Measurements from ENCODE around the gene TMEM222. TPM values are rescaled to one million over a fixed set of nuclear protein-coding genes. Genes with fewer than 3 reads are reported as not detected.

The TMEM222 gene
- total RNA-seq, 1 donor from 2014 or later = 43.5 TPM

DNA sequence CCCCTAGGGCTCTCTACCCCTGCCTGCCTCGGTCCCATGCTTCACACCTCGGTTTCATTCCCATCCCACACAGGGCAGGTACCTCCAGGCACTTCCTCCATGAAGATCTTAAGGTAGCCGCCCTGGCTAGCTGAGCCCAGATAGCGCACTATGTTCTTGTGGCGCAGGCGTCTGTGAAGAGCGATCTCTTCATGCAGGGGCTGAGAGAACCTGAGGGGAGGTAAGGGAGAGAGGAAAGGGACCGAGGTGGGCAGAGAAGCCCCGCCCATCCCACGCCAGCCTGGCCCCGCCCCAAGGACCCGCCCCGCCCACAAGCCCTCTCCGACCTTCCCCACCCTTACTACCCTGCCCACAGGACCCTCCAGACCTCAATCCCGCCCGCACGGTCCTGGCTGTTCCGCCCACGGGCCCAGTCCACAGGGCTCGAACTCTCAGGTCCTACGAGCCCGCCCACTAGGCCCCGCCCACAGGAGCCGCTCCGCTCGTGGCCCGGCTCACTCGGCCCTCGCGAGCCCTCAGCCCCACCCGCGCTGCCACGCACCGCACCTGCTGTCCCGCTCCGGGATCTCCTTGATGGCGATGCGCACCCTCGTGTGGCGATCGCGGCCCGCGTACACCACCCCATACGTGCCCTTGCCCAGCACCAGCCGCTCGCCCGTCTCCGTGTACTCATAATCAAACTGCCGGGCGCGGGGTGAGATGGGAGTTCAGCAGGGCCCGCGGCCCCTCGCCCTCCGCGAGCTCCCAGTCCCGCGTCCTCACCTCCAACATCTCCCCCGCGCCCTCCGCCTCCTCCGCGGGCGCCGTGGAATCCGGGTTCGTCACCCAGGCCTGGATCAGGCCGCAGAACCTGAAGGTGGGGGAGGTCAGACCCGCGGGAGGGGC, 38.4 kb downstream of the TMEM222 start:
- TF ChIP-seq CTCF (IDR thresholded peaks at IDR 0.05; ENCODE audit: unreplicated experiment) = no peak
- peak overlapping the region; percentile 87 for H3K4me3 Mint-ChIP-seq (ENCODE audit: unreplicated experiment)
- H3K9me3 Mint-ChIP-seq (ENCODE audit: unreplicated experiment) = no peaks in the 10 kb centered on the region
- H3K27me3 Mint-ChIP-seq (ENCODE audit: unreplicated experiment) = peaks cover 23% of the 10 kb centered on the region
- peaks cover 18% of the 10 kb centered on the region for H3K4me1 Mint-ChIP-seq (ENCODE audit: unreplicated experiment)
- no peak overlapping the region for H3K27ac Mint-ChIP-seq (ENCODE audit: unreplicated experiment)
- peaks cover 30% of the 10 kb centered on the region for H3K36me3 Mint-ChIP-seq (ENCODE audit: low read depth, unreplicated experiment)
- DNase-seq (ENCODE audit: low spot score) = no peak

DNA sequence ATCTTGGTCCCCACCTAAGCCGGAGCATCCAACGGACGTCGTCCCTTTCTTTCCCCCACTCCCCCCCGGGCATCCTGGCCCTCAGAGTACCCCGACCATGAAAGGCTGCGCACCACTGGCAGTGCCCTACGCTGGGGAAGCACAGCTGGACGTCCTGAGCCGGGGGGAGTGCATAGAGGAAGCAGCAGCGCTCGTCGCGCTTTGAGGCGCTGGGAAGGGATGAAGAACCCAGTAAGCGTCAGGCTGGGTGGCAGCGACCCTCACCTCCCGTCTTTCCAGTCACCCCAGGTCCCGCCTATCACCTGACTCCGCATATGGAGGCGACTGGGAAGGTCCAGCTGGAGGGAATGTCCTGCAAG, 39.1 kb downstream of the TMEM222 start:
- no peak for DNase-seq (ENCODE audit: low spot score)
- Mint-ChIP-seq H3K27ac (ENCODE audit: unreplicated experiment) (no peak overlapping the region), H3K9me3 (ENCODE audit: unreplicated experiment) (no peaks in the 10 kb centered on the region), H3K36me3 (ENCODE audit: low read depth, unreplicated experiment) (peaks cover 26% of the 10 kb centered on the region), H3K4me1 (ENCODE audit: unreplicated experiment) (peaks cover 18% of the 10 kb centered on the region), H3K27me3 (ENCODE audit: unreplicated experiment) (peaks cover 23% of the 10 kb centered on the region), H3K4me3 (ENCODE audit: unreplicated experiment) (no peak overlapping the region)
- no peak for TF ChIP-seq CTCF (IDR thresholded peaks at IDR 0.05; ENCODE audit: unreplicated experiment)

- H3K27me3 Mint-ChIP-seq (ENCODE audit: unreplicated experiment) = peaks cover 23% of the 10 kb centered on the region
- no peaks in the 10 kb centered on the region for H3K9me3 Mint-ChIP-seq (ENCODE audit: unreplicated experiment)
- H3K27ac Mint-ChIP-seq (ENCODE audit: unreplicated experiment) = no peak overlapping the region
Measured at GRCh38 chr1:27361553-27361952, 39.6 kb downstream of the TMEM222 start.

DNA sequence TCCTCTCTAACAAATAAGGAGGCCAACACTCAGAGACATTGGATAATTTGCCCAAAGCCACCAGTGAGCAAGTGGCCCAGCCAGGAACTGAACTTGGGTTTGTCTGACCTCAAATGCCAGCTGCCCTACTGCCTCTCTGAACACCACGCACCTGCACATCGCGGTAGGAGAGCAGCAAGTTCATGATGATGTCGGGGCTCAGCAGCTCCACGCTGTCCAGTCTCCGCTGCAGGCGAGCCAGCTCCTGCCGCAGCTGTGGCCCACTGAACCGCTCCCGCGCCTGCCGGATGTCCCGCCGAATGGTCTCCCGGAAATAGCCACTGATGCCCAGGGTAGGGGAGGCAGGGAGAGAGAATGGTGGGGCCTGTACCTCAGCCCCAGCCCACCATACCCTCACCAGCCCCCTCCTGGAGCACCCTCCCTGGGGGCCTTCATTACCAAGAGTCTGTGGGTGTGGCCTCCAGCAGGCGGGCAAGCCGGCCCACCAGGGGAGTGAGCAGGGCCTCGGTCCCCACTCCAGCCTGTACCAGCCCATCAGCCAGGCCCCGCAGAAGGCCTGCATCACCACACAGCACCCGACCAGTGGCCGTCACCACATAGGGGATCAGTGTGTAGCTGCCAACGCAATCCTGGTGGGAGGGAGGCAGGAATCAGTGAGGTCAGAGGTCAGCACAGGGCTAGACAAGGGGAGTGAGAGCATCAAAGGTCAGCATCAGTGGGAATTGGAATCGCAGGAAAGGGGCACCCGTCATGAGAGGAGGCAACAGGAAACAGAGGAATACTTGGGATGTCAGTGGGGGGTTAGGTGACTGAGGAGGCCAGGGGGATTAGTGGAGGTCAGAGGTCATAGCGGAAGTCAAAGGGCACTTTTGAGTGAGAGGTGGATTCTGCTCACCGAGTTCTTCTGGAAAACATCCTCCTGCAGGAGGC, 42.1 kb downstream of the TMEM222 start:
- Mint-ChIP-seq H3K4me1 (ENCODE audit: unreplicated experiment) (peaks cover 27% of the 10 kb centered on the region), H3K4me3 (ENCODE audit: unreplicated experiment) (peak overlapping the region; percentile 77)

More at GRCh38 chr1:27361553-27361952, 39.6 kb downstream of the TMEM222 start:
- Mint-ChIP-seq H3K36me3 (ENCODE audit: low read depth, unreplicated experiment) (peaks cover 26% of the 10 kb centered on the region), H3K4me3 (ENCODE audit: unreplicated experiment) (no peak overlapping the region), H3K4me1 (ENCODE audit: unreplicated experiment) (peaks cover 18% of the 10 kb centered on the region)
- TF ChIP-seq CTCF (IDR thresholded peaks at IDR 0.05; ENCODE audit: unreplicated experiment) = no peak
- DNase-seq (ENCODE audit: low spot score) = no peak

More for the DNA sequence above, 42.1 kb downstream of the TMEM222 start:
- no peaks in the 10 kb centered on the region for H3K9me3 Mint-ChIP-seq (ENCODE audit: unreplicated experiment)
- H3K27me3 Mint-ChIP-seq (ENCODE audit: unreplicated experiment) = peaks cover 21% of the 10 kb centered on the region
- DNase-seq (ENCODE audit: low spot score) = no peak
- no peak for TF ChIP-seq CTCF (IDR thresholded peaks at IDR 0.05; ENCODE audit: unreplicated experiment)
- no peak overlapping the region for H3K27ac Mint-ChIP-seq (ENCODE audit: unreplicated experiment)
- H3K36me3 Mint-ChIP-seq (ENCODE audit: low read depth, unreplicated experiment) = peaks cover 16% of the 10 kb centered on the region

All from endothelial cell (in vitro differentiated cells).